ENCODE data around the gene CERS5. TPM values are rescaled to one million over a fixed set of nuclear protein-coding genes. Genes with fewer than 3 reads are reported as not detected.

Gene CERS5
- polyA plus RNA-seq, 1 experiment, result 68.0 TPM

DNA sequence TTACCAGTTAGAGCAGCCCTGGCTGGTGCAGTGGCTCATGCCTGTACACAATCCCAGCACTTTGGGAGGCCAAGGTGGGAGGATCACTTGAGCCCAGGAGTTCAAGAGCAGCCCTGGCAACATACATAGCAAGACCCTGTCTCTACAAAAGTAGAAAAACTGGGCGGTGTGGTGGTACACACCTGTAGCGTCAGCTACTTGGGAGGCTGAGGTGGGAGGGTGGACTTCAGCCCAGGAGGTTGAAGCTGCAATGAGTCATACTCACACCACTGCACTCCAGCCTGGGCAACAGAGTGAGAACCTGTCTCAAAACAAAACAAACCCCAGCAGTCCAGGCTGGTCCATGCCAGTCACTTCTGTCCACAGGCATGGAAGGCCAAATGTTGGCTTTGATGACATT lies 47.8 kb downstream of the CERS5 start:
- Histone ChIP-seq H3K36me3 (ENCODE audit: control insufficient read depth, insufficient read depth, low read length) (peaks cover 18% of the 10 kb centered on the region), H3K4me3 (ENCODE audit: low read depth, low read length) (no peak overlapping the region), H3K27me3 (ENCODE audit: control insufficient read depth, insufficient read depth, low read length) (no peaks in the 10 kb centered on the region)
- DNase-seq (ENCODE audit: low read depth), result no peak
- ChIA-PET CTCF (no interaction called here), POLR2A (no interaction called here)
- no peak for TF ChIP-seq CTCF (IDR thresholded peaks at IDR 0.05; ENCODE audit: insufficient read depth, low read depth, low read length)

DNA sequence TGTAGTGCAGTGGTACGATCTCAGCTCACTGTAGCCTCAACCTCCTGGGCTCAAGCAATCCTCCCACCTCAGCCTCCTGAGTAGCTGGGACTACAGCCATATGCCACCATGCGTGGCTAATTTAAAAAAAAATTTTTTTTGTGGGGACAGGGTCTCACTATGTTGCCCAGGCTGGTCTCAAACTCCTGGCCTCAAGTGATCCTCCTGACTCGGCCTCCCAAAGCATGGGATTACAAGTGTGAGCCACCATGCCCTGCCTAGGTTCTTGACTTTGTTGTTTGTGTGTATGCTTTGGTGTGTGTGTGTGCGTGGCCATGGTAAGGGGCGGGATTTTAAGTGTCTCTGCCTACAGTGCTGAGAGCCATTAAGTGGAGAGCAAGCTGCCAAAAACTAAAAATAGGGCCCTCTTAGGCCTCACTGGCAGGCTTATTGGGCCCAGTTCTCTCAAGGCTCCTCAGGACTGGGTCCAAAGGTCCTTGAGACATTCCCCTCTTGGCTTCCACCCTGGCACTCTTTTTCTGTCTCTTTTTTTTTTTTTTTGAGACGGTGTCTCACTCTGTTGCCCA lies 50.0 kb downstream of the CERS5 start:
- no peaks in the 10 kb centered on the region for H3K27me3 ChIP-seq (ENCODE audit: control insufficient read depth, insufficient read depth, low read length)
- CTCF ChIA-PET, result no interaction called here
- TF ChIP-seq CTCF (IDR thresholded peaks at IDR 0.05; ENCODE audit: insufficient read depth, low read depth, low read length), result no peak
- peaks cover 12% of the 10 kb centered on the region for H3K36me3 ChIP-seq (ENCODE audit: control insufficient read depth, insufficient read depth, low read length)
- no peak overlapping the region for H3K4me3 ChIP-seq (ENCODE audit: low read depth, low read length)
- no peak for DNase-seq (ENCODE audit: low read depth)
- POLR2A ChIA-PET, result no interaction called here

- ChIA-PET CTCF (interaction anchor here (1.1 to 5.2 kb wide), 25 partner anchors 8 to 215 kb away, joined by 3 to 62 read pairs (median 10); partner anchors contain the start of genes CERS5, GPD1 and SMARCD1), POLR2A (interaction anchor here (1.1 to 3.0 kb wide), 2 partner anchors 28 to 73 kb away, joined by 4 to 8 read pairs; partner anchors contain the start of gene SMARCD1)
- DNase-seq (ENCODE audit: low read depth), result no peak
- Histone ChIP-seq H3K36me3 (ENCODE audit: control insufficient read depth, insufficient read depth, low read length) (peaks cover 2% of the 10 kb centered on the region), H3K4me3 (ENCODE audit: low read depth, low read length) (peak overlapping the region; percentile 100), H3K27me3 (ENCODE audit: control insufficient read depth, insufficient read depth, low read length) (no peaks in the 10 kb centered on the region)
- TF ChIP-seq CTCF (IDR thresholded peaks at IDR 0.05; ENCODE audit: insufficient read depth, low read depth, low read length), result no peak
Observed at GRCh38 chr12:50112456-50113218, 54.5 kb downstream of the CERS5 start.

DNA sequence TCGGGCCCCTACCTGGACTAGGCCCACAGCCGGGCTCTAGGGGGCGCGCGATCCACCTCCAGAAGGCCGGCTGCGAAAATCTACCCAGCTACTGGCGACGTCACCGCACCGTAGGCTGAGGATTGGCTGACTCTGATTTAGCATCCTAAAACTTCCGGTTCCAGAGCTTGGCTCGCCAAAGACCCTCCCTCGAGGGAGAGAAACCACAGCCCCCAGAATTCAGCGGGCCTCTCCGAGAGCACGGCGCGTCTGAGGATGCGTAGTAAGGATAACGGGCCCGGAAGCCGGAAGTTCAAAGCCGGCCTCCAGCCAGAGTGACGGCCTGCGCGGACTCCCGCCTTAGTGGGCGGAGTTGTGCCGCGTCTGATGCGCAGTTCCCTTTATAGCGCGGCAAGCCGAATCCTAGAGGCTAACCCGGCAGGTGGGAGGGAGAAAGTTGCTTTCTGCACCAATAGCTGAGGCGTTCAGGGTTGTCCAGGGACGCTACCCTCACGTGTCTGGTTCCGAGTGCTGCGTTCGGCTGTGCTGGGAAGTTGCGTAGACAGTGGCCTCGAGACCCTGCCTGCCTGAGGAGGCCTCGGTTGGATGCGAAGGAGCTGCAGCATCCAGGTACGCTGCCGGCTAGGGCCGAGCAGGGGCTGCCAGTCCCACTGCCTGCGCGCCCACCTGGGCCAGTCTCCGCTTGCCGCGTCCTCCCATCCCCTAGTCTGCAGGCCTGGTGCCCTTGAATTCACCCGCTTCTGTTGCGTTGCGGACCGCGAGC lies 55.3 kb downstream of the CERS5 start, which contains the start of gene COX14:
Gene COX14 (plus strand): TSS at position 544 of the 763 bp plus-strand sequence. CDS start 7,808 bp downstream, outside the sequence.
- peaks cover 2% of the 10 kb centered on the region; the same call in 1 of the 2 replicates for H3K36me3 ChIP-seq (ENCODE audit: control insufficient read depth, insufficient read depth, low read length)
- H3K4me3 ChIP-seq (ENCODE audit: low read depth, low read length), result peak within 1 kb of the TSS; percentile 100
- POLR2A ChIA-PET, result interaction anchor here (0.9 to 3.0 kb wide), 4 partner anchors 27 to 74 kb away, joined by 3 to 8 read pairs (median 4); partner anchors contain the start of genes CERS5 and SMARCD1
- DNase-seq (ENCODE audit: low read depth), result peak; percentile 98
- peak; percentile 98 for TF ChIP-seq CTCF (IDR thresholded peaks at IDR 0.05; ENCODE audit: insufficient read depth, low read depth, low read length)
- CTCF ChIA-PET, result interaction anchor here (0.6 to 5.2 kb wide), 49 partner anchors 9 to 1112 kb away, joined by 3 to 62 read pairs (median 4); partner anchors contain the start of genes CERS5, GPD1 and SMARCD1
- no peaks in the 10 kb centered on the region for H3K27me3 ChIP-seq (ENCODE audit: control insufficient read depth, insufficient read depth, low read length)
